Upper lobe of left lung (tissue), 4 donors: ENCODE data around the gene KITLG.
"Not testable (repeated sequence)": the region's sequence is repeated elsewhere in the genome, so short reads cannot be mapped to it uniquely, and the experiment has no call there.

Experiments
- EP300 ChIP-seq, 4 donors: sonication (generic); formaldehyde crosslinking; IDR thresholded peaks; one replicate each; pipeline ENCODE4 v1.5.1; 2017; ENCODE audit warnings: antibody characterized with exemption in 4 of 4, control low read depth in 2 of 4
- POLR2A ChIP-seq, 4 donors: fragments of 450-650 bp; IDR thresholded peaks; one replicate each; pipeline ENCODE4 v1.5.1; 2016 to 2017; ENCODE audit warnings: antibody characterized with exemption in 4 of 4, mild to moderate bottlenecking in 2 of 4
- POLR2AphosphoS5 ChIP-seq, 2 donors: sonication (generic); formaldehyde crosslinking; IDR thresholded peaks; one replicate each; pipeline ENCODE4 v1.5.1; 2017; ENCODE audit warnings: antibody characterized with exemption in 2 of 2
- TF ChIP-seq, protein P1 (sequence below), 6 experiments: fragments of 450-650 bp in 4 of 6; fragments of 200-600 bp in 2 of 6; sonication (generic) in 2 of 6; IDR thresholded peaks; one replicate each; pipeline ENCODE4 v1.5.1; 2016 to 2019; ENCODE audit warnings: antibody characterized with exemption in 6 of 6

DNA sequence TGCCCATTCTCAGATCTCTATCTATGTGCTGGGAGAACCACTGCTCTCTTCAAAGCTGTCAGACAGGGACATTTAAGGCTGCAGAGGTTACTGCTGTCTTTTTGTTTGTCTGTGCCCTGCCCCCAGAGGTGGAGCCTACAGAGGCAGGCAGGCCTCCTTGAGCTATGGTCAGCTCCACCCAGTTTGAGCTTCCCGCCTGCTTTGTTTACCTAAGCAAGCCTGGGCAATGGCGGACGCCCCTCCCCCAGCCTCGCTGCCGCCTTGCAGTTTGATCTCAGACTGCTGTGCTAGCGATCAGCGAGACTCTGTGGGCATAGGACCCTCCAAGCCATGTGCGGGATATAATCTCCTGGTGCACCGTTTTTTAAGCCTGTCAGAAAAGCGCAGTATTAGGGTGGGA, 113.6 kb downstream of the KITLG start:
- not testable (repeated sequence) for TF ChIP-seq EP300, POLR2AphosphoS5, POLR2A (IDR thresholded peaks at IDR 0.05)
- TF ChIP-seq, protein P1, sequence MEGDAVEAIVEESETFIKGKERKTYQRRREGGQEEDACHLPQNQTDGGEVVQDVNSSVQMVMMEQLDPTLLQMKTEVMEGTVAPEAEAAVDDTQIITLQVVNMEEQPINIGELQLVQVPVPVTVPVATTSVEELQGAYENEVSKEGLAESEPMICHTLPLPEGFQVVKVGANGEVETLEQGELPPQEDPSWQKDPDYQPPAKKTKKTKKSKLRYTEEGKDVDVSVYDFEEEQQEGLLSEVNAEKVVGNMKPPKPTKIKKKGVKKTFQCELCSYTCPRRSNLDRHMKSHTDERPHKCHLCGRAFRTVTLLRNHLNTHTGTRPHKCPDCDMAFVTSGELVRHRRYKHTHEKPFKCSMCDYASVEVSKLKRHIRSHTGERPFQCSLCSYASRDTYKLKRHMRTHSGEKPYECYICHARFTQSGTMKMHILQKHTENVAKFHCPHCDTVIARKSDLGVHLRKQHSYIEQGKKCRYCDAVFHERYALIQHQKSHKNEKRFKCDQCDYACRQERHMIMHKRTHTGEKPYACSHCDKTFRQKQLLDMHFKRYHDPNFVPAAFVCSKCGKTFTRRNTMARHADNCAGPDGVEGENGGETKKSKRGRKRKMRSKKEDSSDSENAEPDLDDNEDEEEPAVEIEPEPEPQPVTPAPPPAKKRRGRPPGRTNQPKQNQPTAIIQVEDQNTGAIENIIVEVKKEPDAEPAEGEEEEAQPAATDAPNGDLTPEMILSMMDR (IDR thresholded peaks at IDR 0.05), result not testable (repeated sequence)
